NCI-H1105 treated with DMSO at 0.1 percent for 48 hours (cell line): ENCODE measurements around the gene MIS12.

Experiments used
- DNase-seq: peaks from one replicate; lab custom pipeline; 2025; lab: John Stamatoyannopoulos, UW

Gene MIS12

DNA sequence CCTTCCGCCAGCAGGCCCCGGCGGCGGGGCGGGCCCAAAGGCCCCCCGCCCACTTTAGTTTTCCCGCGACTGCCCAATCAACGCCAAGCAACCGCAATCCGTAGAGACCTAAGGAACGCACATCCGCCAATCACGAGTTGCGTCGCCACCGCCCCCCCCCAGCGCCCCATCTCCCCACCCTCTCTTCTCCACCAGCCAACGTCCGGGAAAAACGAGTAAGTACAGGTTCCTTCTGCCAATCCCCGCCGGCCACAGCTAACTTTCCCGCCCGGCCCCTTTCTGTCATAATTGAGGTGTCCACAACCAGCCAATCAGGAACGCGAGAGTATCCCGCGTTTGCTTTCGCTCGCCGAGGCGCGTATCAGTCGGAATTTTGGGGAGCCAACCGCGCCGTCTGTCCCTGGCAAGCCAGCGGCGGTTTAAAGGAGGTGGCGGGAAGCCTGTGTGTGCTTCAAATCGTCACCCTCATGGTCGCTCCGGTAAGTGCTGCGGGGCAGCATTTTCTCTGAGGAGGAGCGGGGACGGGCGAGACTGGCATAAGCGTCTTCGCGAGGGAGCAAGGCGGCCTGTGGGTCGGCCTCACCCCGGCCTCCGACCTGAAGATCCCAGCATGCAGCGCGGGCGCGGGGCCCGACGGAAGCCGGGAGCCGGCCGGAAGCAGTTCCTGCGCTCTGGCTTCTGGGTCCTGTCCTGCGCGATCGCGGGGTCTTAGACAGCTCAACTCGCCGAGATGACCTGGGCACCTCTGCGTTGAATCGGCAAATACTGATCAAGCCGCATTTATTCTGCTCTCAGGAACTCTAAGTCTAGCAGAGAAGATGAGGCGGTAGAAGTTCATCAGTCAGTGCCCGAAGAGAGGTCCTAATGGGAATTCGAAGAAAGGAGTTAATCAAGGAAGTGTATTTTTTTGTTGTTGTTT is at the start of gene MIS12:
MIS12 (plus strand) TSS at position 361 of the 919 bp plus-strand sequence. CDS start 2,297 bp downstream, outside the sequence.
- peak; percentile 99 for DNase-seq

DNA sequence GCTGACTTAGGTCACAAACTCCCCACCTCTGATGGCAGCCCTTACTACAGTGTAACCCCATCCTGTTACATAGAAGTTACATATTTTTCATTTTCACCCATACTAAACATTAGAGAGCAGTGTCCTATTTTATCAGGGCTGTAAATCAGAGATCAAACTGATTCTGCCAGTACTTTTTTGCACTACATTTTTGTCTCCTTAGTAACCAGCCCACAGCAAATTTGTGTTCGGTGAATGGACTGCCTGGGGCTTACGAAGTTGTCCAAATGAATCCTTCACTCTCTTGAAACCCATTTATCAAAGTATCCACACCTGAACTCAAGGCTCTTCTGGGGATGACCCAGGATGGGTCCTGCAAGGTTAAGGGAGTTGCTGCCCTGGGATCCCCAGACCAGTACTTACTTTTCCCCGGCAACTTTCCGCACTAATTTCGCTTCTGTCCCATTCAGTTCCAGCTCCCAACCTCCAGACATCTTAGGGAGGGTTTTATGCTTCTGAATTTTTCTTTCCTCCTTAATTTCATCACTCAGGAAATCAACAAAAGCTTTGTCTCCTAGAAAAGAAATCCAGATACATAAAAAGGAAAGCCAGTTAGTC is 48.5 kb upstream of the MIS12 start:
- DNase-seq = no peak

DNA sequence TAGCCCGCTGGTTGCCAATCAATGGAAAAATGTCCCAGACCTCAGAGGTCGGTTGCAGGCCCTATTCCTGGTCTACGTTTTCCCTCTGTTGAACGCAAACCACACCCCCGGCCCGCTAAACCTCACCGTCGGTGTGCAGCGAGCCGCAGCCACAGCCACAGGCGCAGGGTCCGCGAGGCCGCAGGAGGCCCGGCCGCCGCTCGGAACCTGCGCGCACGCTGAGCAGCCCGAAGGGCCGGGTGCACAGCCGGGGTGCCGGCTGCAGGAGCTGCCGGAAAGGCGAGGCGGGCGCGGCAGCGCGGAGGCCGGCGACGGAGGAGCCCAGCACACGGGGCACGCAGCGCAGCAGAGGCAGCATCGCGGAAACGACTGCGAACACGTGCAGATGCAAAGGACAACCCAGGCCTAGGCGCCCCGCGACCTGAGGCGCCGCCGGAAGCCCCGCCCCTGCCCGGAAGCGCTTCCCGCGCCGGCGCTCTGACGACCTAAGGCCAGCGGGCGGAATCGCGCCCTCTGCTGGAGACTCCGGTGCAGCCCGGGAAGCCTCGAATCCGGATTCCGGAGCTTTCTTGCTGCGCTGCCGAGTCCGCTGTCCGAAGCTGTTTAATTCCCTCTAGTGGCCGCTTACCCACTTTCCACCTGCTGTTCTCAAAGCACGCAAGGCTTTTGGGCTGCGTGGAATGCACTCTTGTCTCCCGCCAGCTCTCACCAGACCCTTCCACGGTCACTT is 47.5 kb upstream of the MIS12 start, which contains the start of gene C1QBP:
C1QBP (minus strand) TSS at position 440 of the 730 bp plus-strand sequence; CDS start at position 358, 82 bp downstream.
- DNase-seq = peak; percentile 92

- DNase-seq = no peak
These were observed 47.0 kb upstream of the MIS12 start for GRCh38 chr17:5439446-5439764.

GRCh38 chr17:5443728-5444127 is 42.6 kb upstream of the MIS12 start:
- DNase-seq = no peak

DNA sequence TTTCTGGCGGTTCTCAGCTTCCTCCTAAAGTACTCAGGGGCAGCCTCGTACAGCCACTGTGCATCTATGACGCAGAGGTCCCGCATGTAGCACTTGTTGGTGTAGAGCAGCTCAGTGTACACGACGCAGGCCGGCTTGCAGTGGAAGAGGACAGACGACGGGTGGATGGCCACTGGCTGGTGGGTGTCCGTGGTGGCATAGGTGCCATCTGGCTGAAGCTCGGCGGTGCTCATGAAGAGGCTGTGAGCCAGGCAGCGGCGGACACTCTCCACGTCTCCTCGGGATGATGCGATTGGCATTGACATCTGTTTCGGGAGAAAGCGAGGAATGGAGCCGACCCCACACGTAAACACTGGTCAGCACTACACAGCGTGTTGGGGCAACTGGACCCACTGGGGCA is 42.2 kb upstream of the MIS12 start:
- no peak for DNase-seq

DNA sequence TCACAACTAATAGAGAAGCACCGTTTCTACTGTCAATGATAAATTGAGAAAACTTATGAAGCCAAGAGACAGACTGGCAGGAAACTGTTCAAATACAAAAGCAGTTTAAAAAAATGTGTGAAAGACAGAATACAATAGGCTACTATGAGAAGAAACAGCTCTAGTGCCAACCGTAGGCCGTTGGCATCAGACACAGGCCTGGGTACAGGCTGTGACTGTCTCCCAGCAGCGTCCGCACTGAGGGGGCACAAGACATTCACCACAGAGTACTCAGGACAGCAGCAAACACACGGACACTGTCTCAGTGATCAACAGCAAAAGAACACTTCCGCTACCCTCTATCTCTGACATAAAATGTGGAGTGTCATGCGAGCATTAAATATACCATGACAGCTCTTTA is 39.6 kb upstream of the MIS12 start:
- DNase-seq = no peak

- DNase-seq = no peak
These were observed 21.5 kb upstream of the MIS12 start for GRCh38 chr17:5464717-5465507.

DNA sequence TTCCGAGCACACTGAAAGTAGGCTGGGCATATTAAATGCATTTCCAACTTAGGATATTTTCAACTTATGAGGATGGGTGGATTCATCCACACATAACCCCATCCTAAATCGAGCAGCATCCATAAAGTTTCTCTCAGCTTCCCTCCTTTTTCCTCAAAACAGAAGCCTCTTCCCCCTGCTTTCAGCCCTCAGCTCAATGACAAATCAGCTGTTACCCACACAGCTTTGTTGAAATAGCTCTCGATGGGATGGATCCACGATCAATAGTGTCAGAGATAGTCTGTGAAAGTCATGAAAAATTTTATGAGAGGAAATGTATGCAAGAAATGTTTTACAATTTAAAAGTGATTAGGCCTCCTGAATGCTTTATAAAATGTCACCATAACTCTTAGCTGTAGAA is 20.1 kb upstream of the MIS12 start:
- no peak for DNase-seq

GRCh38 chr17:5467416-5467815 is 18.9 kb upstream of the MIS12 start:
- no peak for DNase-seq

DNA sequence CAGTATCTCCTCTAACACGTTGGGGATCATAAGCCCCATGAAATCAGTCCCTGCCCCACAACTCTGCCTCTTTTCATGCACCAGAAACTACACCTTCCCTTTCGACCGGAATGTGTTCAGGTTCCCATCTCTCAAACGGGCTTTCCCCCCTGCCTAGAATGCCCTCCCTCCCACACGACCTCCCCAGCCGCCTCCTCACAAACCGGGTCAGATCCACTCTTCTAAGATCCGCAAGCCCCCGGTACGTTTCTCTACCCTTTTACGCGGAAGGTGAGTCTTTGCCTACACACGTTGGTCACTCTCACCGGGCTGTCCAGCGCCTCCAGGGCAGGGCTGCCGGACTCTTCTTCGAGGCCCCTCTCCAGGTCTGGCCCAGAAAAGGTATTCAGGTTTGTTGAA is 18.3 kb upstream of the MIS12 start:
- peak; percentile 16 for DNase-seq

DNA sequence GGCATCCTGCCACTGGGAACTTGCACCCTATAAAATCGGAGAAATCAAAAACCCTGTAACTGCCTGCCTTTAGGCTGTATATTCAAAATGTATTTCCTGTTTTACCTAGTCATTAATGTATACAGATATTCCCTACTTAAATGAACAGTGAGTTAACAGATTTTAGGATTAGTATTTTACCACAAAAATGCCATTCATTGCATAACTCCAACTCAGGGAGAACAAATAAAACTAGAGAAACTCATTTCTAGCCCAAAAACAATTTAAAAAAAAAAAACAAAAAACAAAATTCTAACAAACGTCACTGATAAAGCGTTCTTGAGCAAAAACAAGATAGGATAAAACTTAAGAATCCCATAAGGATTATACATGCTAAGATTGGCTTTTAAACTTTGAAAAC is 13.9 kb upstream of the MIS12 start:
- no peak for DNase-seq

DNA sequence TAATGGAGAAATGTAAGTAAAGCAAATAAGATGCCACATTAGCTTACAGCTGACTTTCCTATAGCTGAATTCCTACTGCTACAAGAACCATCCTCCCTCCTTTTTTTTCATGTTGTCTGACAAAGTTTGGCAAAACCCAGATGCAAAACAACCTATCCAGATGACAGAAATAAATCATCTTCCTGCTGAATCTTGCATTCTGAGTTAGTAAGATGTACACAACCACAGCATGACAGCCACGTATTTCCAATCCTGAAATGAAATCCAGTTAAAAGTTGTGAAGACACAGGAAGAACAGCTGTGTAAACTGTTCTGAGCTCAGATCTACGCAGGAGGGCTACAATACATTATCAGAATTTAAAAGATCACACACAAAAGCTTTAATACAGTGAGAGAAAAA is 12.5 kb upstream of the MIS12 start:
- no peak for DNase-seq

- DNase-seq = no peak
These were observed 7.4 kb upstream of the MIS12 start for GRCh38 chr17:5478992-5479391.

- DNase-seq = no peak
These were observed 5.4 kb upstream of the MIS12 start for GRCh38 chr17:5480962-5481361.

- DNase-seq = no peak
These were observed 4.9 kb upstream of the MIS12 start for GRCh38 chr17:5481451-5481850.

DNA sequence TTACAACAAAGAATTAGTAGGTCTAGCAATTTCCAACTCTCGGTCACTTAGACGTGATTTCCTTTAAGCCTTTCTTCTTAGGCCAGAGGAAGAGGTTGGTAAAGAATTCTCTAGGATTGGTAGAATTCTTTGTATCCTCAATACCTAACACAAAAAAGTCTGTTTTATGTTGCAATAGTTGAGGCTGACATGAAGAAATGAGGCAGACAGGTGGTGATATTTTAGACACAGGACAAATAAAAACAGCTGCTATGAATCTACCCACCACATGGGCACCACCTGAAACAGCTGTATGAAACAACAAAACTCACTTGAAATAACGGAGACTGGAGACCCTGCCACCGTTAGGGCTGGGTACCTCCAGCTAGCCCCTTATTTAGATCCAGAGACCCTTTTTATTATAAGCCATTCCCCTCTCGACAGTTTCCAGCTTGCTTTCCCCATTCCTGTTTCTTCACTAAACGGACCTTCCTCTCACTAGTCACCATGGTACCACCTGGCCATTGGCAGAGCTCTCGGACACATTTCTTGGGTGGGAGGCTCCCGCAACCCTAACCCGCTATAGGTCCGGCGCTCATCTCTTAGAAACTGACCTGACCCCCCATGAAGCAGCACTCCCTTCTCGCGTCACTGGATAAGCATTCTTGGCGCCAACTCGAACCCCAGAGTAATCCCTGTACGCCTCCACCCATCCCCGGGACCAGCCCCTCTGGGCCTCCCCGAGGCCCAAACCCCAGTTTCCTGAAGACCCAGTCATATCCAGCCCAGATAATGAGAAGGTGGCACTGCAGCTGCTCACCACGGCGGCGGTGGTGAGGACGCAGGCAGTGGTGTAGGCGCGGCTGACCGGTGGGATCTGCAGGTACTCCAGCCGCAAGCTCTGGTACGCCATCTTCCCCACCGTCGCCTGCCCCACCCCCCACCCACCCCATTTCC is 828 bp upstream of the MIS12 start, which contains the start of gene DERL2:
DERL2 (minus strand) TSS at position 909 of the 936 bp plus-strand sequence; CDS start at position 892, 17 bp downstream.
- no peak for DNase-seq

- no peak for DNase-seq
These were observed 2.4 kb downstream of the MIS12 start for GRCh38 chr17:5488752-5489151.

DNA sequence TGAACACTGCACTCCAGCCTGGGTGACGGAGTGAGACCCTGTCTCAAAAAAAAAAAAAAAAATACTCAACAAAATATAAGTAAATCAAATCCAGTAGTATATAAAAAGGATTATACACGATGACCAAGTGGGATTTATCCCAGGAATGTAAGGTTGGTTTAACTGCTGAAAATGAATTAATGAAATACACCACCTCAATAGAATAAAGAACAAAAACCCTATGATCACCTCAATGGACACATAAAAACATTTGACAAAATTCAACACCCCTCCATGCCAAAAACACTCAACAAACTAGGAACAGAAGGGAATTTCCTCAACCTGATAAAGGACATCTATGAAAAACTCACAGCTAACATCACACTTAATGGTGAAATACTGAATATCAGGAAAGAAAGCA is 6.6 kb downstream of the MIS12 start:
- DNase-seq = no peak

DNA sequence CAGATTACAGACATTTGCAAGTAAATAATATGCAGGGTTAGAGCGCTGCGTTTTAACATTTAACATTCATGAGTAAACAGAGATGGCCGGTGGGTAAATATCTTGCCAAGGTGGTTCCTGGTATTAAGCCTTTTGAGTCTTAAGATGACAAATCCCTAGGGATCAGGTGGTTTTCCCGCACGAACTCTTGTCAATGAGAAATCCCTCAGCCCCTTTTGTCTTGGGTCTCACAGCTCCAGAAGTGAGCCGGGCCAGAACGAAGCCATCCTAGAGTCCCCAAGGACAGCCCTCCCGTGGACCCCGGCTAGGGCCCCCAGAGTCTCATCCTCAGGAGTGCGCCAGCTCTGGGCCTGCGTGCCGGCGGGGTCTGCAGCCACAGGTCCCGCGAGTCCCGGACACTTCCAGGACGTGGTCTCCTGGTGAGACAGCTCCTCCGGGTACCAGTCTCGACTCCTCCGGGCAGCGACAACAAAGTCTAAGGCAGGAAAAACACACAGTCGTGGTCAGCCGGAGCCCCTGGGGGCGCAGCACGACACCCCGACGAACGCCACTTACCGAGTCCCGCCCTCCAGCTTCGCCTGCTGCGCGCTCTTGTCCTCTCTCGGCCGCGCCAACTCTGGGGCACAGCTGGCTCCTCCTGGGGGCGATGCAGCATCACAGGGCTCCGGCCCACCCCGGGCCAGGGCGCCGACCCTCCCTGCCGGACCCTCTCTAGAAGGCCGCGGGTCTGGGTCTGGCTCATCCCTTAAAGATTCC is 13.3 kb downstream of the MIS12 start:
- DNase-seq = peak; percentile 43
